ENCODE results near the gene ADAM22.
A peak's percentile ranks its signal among the peaks of the same experiment; 100 is the strongest.

ADAM22 gene

GRCh38 chr7:87934699-87935383, 790 bp downstream of the ADAM22 start (continued):
- no peak for TF ChIP-seq ZNF626 (tag by site-specific recombination; IDR thresholded peaks at IDR 0.05)
- no peak for TF ChIP-seq PRDM2 (tag by site-specific recombination; IDR thresholded peaks at IDR 0.05; ENCODE audit: borderline replicate concordance)
- TF ChIP-seq ZNF645 (tag by site-specific recombination; IDR thresholded peaks at IDR 0.05) = no peak
- no peak for TF ChIP-seq MZF1 (tag by site-specific recombination; IDR thresholded peaks at IDR 0.05; ENCODE audit: borderline replicate concordance)
- no peak for TF ChIP-seq ZNF677 (tag by site-specific recombination; IDR thresholded peaks at IDR 0.05)
- no peak for TF ChIP-seq ZBTB20 (tag by site-specific recombination; IDR thresholded peaks at IDR 0.05)
- no peak for TF ChIP-seq ZNF302 (tag by site-specific recombination; IDR thresholded peaks at IDR 0.05; ENCODE audit: low read depth)

- CTCF ChIA-PET = interaction anchor here (0.5 kb wide), 1 partner anchor 373 kb away, joined by 3 read pairs; no protein-coding TSS in a partner anchor
- H3K36me3 ChIP-seq (ENCODE audit: control insufficient read depth in 2 of 2, insufficient read depth in 1 of 2, low read length in 2 of 2) = peaks cover 0 to 4% of the 10 kb centered on the region in 2 experiments; a peak in 1 of 3 replicates
- TF ChIP-seq PRDM6 (tag by site-specific recombination; IDR thresholded peaks at IDR 0.05) (0 out of 2 replicates have a peak, but pooled peaks have one; percentile 9), WT1 (tag by site-specific recombination; IDR thresholded peaks at IDR 0.05) (peak; percentile 72), PRDM10 (tag by site-specific recombination; IDR thresholded peaks at IDR 0.05) (peak; percentile 84), ZNF521 (tag by site-specific recombination; IDR thresholded peaks at IDR 0.05) (no peak)
Observed at GRCh38 chr7:87935384-87935706, 1.3 kb downstream of the ADAM22 start.

More at GRCh38 chr7:87935384-87935706, 1.3 kb downstream of the ADAM22 start:
- Histone ChIP-seq H3K4me1 (ENCODE audit: control insufficient read depth, insufficient read depth, low read length) (peaks cover 4% of the 10 kb centered on the region), H3K27ac (ENCODE audit: extremely low read depth, low read depth, low read length) (no peak overlapping the region), H3K9me3 (ENCODE audit: control insufficient read depth, insufficient read depth, low read depth, low read length) (no peaks in the 10 kb centered on the region), H3K4me3 (ENCODE audit: low read depth, low read length) (peak overlapping the region; percentile 87)
- POLR2A ChIA-PET = no interaction called here

Measured in HEK293 (cell line).